HEK293T (cell line): Measurements from ENCODE around the gene MAG.

Source experiments
- CTBP1 ChIP-seq: fragments of 450-650 bp; IDR thresholded peaks from 2 replicates; pipeline ENCODE4 v1.6.1; 2016; ENCODE audit warnings: borderline replicate concordance
- FOXK2 ChIP-seq: fragments of 450-650 bp; IDR thresholded peaks from 2 replicates; pipeline ENCODE4 v1.6.1; 2016; ENCODE audit warnings: mild to moderate bottlenecking
- HDGF ChIP-seq: fragments of 450-650 bp; IDR thresholded peaks from 2 replicates; pipeline ENCODE4 v1.6.1; 2017; ENCODE audit warnings: antibody characterized with exemption, borderline replicate concordance
- NFRKB ChIP-seq: fragments of 450-650 bp; IDR thresholded peaks from 2 replicates; pipeline ENCODE4 v1.6.1; 2016; ENCODE audit warnings: mild to moderate bottlenecking, moderate library complexity
- SP1 ChIP-seq: fragments of 450-650 bp; IDR thresholded peaks from 2 replicates; pipeline ENCODE4 v1.6.1; 2017
- SUZ12 ChIP-seq: fragments of 450-650 bp; IDR thresholded peaks from 2 replicates; pipeline ENCODE4 v1.6.1; 2016; ENCODE audit warnings: mild to moderate bottlenecking

GRCh38 chr19:35340431-35340830 lies 48.5 kb downstream of the MAG start:
- TF ChIP-seq FOXK2 = no peak
- TF ChIP-seq HDGF = no peak
- TF ChIP-seq NFRKB = no peak
- no peak for TF ChIP-seq SUZ12
- no peak for TF ChIP-seq CTBP1
- no peak for TF ChIP-seq SP1
